Keratinocyte (primary cell): Measurements from ENCODE around the gene PSMD8.

Experiments
- EZH2 ChIP-seq: IDR thresholded peaks from one replicate; pipeline ENCODE4 v1.6.1; 2012; ENCODE audit warnings: inconsistent platforms, mild to moderate bottlenecking, low read length, moderate library complexity
- TF ChIP-seq, protein P1 (sequence below), 3 experiments: IDR thresholded peaks in 1 of 3; conservative IDR thresholded peaks in 1 of 3; optimal IDR thresholded peaks in 1 of 3; 2 replicates in 2 of 3; 3 replicates in 1 of 3; pipeline versions ENCODE3 to v1.5.1; 2011; ENCODE audit warnings: low read length in 3 of 3, mild to moderate bottlenecking in 3 of 3, moderate library complexity in 2 of 3, control low read depth in 1 of 3, inconsistent platforms in 1 of 3; ENCODE audit not compliant: insufficient read depth in 2 of 3; ENCODE audit errors: extremely low read depth in 1 of 3

DNA sequence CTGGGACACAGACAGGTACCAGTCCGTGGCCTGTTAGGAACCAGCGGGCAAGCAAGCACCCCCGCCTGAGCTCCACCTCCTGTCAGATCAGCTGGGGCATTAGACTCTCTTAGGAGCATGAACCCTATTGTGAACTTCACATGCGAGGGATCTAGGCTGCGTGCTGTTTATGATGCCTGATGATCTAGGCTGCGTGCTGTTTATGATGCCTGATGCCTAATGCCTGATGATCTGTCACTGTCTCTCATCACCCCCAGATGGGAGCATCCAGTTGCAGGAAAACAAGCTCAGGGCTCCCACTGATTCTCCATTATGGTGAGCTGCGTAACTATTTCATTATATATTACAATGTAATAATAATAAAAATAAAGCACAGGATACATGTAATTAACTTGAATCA is 48.1 kb downstream of the PSMD8 start:
- TF ChIP-seq, protein P1, sequence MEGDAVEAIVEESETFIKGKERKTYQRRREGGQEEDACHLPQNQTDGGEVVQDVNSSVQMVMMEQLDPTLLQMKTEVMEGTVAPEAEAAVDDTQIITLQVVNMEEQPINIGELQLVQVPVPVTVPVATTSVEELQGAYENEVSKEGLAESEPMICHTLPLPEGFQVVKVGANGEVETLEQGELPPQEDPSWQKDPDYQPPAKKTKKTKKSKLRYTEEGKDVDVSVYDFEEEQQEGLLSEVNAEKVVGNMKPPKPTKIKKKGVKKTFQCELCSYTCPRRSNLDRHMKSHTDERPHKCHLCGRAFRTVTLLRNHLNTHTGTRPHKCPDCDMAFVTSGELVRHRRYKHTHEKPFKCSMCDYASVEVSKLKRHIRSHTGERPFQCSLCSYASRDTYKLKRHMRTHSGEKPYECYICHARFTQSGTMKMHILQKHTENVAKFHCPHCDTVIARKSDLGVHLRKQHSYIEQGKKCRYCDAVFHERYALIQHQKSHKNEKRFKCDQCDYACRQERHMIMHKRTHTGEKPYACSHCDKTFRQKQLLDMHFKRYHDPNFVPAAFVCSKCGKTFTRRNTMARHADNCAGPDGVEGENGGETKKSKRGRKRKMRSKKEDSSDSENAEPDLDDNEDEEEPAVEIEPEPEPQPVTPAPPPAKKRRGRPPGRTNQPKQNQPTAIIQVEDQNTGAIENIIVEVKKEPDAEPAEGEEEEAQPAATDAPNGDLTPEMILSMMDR (optimal IDR thresholded peaks at IDR 0.05 in 1 of 3, IDR thresholded peaks at IDR 0.05 in 1 of 3, conservative IDR thresholded peaks at IDR 0.05 in 1 of 3; ENCODE audit: extremely low read depth in 1 of 3, insufficient read depth in 2 of 3, low read length in 3 of 3), result no peak
- no peak for TF ChIP-seq EZH2
